Loucy (cell line): Measurements from ENCODE around the gene MYL12A.
A peak's percentile ranks its signal among the peaks of the same experiment; 100 is the strongest.

Experiments used
- H2AFZ ChIP-seq: fragments of 200-600 bp; sonication (generic); 2 replicates; pipeline ENCODE4 v1.6.0; 2016; ENCODE audit warnings: antibody characterized with exemption, mild to moderate bottlenecking, low read length, moderate library complexity
- H3F3A ChIP-seq: fragments of 200-600 bp; 2 replicates; pipeline ENCODE4 v1.6.0; 2016; ENCODE audit warnings: antibody characterized with exemption, low read depth, mild to moderate bottlenecking
- H3K27me3 ChIP-seq: fragments of 200-600 bp; sonication (generic); 2 replicates; pipeline ENCODE4 v1.6.1; 2014; ENCODE audit warnings: low read length, mild to moderate bottlenecking; ENCODE audit not compliant: insufficient read depth, poor library complexity, severe bottlenecking
- H3K36me3 ChIP-seq: fragments of 200-600 bp; sonication (generic); 2 replicates; pipeline ENCODE4 v1.6.1; 2016; ENCODE audit warnings: low read length; ENCODE audit not compliant: insufficient read depth
- H3K4me1 ChIP-seq: fragments of 200-600 bp; sonication (generic); 2 replicates; pipeline ENCODE4 v1.5.1; 2014; ENCODE audit warnings: low read length, mild to moderate bottlenecking; ENCODE audit not compliant: insufficient read depth, poor library complexity, severe bottlenecking
- H3K4me2 ChIP-seq: fragments of 200-600 bp; sonication (generic); 2 replicates; pipeline ENCODE4 v1.6.0; 2014; ENCODE audit warnings: antibody characterized with exemption, low read length, low read depth, mild to moderate bottlenecking; ENCODE audit not compliant: poor library complexity, severe bottlenecking
- H3K4me3 ChIP-seq: fragments of 200-600 bp; sonication (generic); 2 replicates; pipeline ENCODE4 v1.5.1; 2014; ENCODE audit warnings: low read length, mild to moderate bottlenecking, mixed read lengths; ENCODE audit not compliant: poor library complexity, severe bottlenecking
- H3K79me2 ChIP-seq: fragments of 200-600 bp; sonication (generic); 2 replicates; pipeline ENCODE4 v1.6.1; 2014; ENCODE audit warnings: low read length; ENCODE audit not compliant: insufficient read depth
- H3K9ac ChIP-seq: fragments of 200-600 bp; sonication (generic); 2 replicates; pipeline ENCODE4 v1.6.0; 2014; ENCODE audit warnings: mild to moderate bottlenecking, low read depth, low read length, moderate library complexity; ENCODE audit not compliant: poor library complexity, severe bottlenecking
- H3K9me2 ChIP-seq: fragments of 200-600 bp; sonication (generic); replicated peaks from 2 replicates; pipeline ENCODE4 v1.6.1; 2016; ENCODE audit warnings: low read depth, low read length, mixed read lengths
- H3K9me3 ChIP-seq: fragments of 200-600 bp; sonication (generic); 2 replicates; pipeline ENCODE4 v1.6.1; 2014; ENCODE audit warnings: mild to moderate bottlenecking, antibody characterized with exemption, low read length, low read depth; ENCODE audit not compliant: insufficient read depth
- H4K20me1 ChIP-seq: fragments of 200-600 bp; sonication (generic); 2 replicates; pipeline ENCODE4 v1.6.0; 2014; ENCODE audit warnings: antibody characterized with exemption, low read length, mild to moderate bottlenecking; ENCODE audit not compliant: insufficient read depth, poor library complexity, severe bottlenecking
- CTCF ChIP-seq: fragments of 200-600 bp; sonication (generic); conservative IDR thresholded peaks from 2 replicates; pipeline ENCODE4 v1.5.1; 2014; ENCODE audit warnings: mild to moderate bottlenecking, antibody characterized with exemption, low read length
- EZH2phosphoT487 ChIP-seq: fragments of 200-600 bp; IDR thresholded peaks from 2 replicates; pipeline ENCODE4 v1.6.1; 2018; ENCODE audit warnings: antibody characterized with exemption, mild to moderate bottlenecking, moderate library complexity, borderline replicate concordance

MYL12A gene

GRCh38 chr18:3279201-3280185, 31.9 kb downstream of the MYL12A start:
- Histone ChIP-seq H3K9ac (no peak overlapping the region), H3K36me3 (peaks cover 47% of the 10 kb centered on the region), H3K27me3 (no peaks in the 10 kb centered on the region), H3K79me2 (peaks cover 18% of the 10 kb centered on the region), H3K4me2 (no peak overlapping the region), H4K20me1 (no peaks in the 10 kb centered on the region), H3K9me2 (no peaks in the 10 kb centered on the region), H3F3A (no peaks in the 10 kb centered on the region), H3K4me1 (no peaks in the 10 kb centered on the region), H3K4me3 (no peak overlapping the region), H3K9me3 (no peaks in the 10 kb centered on the region), H2AFZ (no peak overlapping the region)
- TF ChIP-seq CTCF: no peak
- TF ChIP-seq EZH2phosphoT487: no peak

- Histone ChIP-seq H4K20me1 (no peaks in the 10 kb centered on the region), H3K4me3 (no peak overlapping the region), H3K4me2 (no peak overlapping the region), H3K36me3 (peaks cover 26% of the 10 kb centered on the region; the same call in 1 of the 2 replicates), H3K9ac (no peak overlapping the region), H3K79me2 (no peaks in the 10 kb centered on the region), H3F3A (no peaks in the 10 kb centered on the region), H3K9me2 (no peaks in the 10 kb centered on the region), H2AFZ (no peak overlapping the region), H3K27me3 (no peaks in the 10 kb centered on the region), H3K4me1 (no peaks in the 10 kb centered on the region), H3K9me3 (no peaks in the 10 kb centered on the region)
- TF ChIP-seq CTCF (peak; percentile 81), EZH2phosphoT487 (no peak)
These were observed 34.1 kb downstream of the MYL12A start for GRCh38 chr18:3281456-3282400.

- Histone ChIP-seq H3K9me2 (no peaks in the 10 kb centered on the region), H3K4me2 (no peak overlapping the region), H3K9me3 (no peaks in the 10 kb centered on the region), H3K79me2 (no peaks in the 10 kb centered on the region), H4K20me1 (no peaks in the 10 kb centered on the region), H3K36me3 (peaks cover 13% of the 10 kb centered on the region; the same call in 1 of the 2 replicates), H2AFZ (no peak overlapping the region), H3F3A (no peaks in the 10 kb centered on the region), H3K4me1 (no peaks in the 10 kb centered on the region), H3K27me3 (no peaks in the 10 kb centered on the region), H3K4me3 (no peak overlapping the region), H3K9ac (no peak overlapping the region)
- TF ChIP-seq CTCF: no peak
- no peak for TF ChIP-seq EZH2phosphoT487
These were observed 35.8 kb downstream of the MYL12A start for GRCh38 chr18:3283253-3283863.
